Liver (tissue), 3 donors: ENCODE data around the gene THSD4.

Experiments used
- EGR1 ChIP-seq, 2 donors: IDR thresholded peaks; 2 replicates each; pipeline ENCODE4 v1.6.1; 2016 to 2018; ENCODE audit warnings: antibody characterized with exemption in 2 of 2, low read depth in 2 of 2
- FOXA2 ChIP-seq: IDR thresholded peaks from 2 replicates; pipeline ENCODE4 v1.6.1; 2016; ENCODE audit warnings: antibody characterized with exemption
- HNF4G ChIP-seq: IDR thresholded peaks from 2 replicates; pipeline ENCODE4 v1.6.1; 2016; ENCODE audit warnings: antibody characterized with exemption
- MAX ChIP-seq: IDR thresholded peaks from 2 replicates; pipeline ENCODE4 v1.6.1; 2016; ENCODE audit warnings: antibody characterized with exemption
- RAD21 ChIP-seq, 2 donors: IDR thresholded peaks; 2 replicates each; pipeline ENCODE4 v1.6.1; 2016; ENCODE audit warnings: antibody characterized with exemption in 2 of 2, mild to moderate bottlenecking in 2 of 2
- SP1 ChIP-seq: IDR thresholded peaks from 2 replicates; pipeline ENCODE4 v1.6.1; 2018; ENCODE audit warnings: antibody characterized with exemption, mild to moderate bottlenecking
- YY1 ChIP-seq: IDR thresholded peaks from 2 replicates; pipeline ENCODE4 v1.6.1; 2016; ENCODE audit warnings: antibody characterized with exemption, mild to moderate bottlenecking
- TF ChIP-seq, protein P1 (sequence below): fragments of 150-350 bp; IDR thresholded peaks from 2 replicates; pipeline ENCODE4 v1.5.1; 2017; ENCODE audit warnings: improper control_type of control experiment, low read depth, low read length; ENCODE audit not compliant: missing input control
- donor health status: healthy.
- donor health status: healthy.

GRCh38 chr15:71823801-71824200, 708.5 kb downstream of the THSD4 start:
- TF ChIP-seq, protein P1, sequence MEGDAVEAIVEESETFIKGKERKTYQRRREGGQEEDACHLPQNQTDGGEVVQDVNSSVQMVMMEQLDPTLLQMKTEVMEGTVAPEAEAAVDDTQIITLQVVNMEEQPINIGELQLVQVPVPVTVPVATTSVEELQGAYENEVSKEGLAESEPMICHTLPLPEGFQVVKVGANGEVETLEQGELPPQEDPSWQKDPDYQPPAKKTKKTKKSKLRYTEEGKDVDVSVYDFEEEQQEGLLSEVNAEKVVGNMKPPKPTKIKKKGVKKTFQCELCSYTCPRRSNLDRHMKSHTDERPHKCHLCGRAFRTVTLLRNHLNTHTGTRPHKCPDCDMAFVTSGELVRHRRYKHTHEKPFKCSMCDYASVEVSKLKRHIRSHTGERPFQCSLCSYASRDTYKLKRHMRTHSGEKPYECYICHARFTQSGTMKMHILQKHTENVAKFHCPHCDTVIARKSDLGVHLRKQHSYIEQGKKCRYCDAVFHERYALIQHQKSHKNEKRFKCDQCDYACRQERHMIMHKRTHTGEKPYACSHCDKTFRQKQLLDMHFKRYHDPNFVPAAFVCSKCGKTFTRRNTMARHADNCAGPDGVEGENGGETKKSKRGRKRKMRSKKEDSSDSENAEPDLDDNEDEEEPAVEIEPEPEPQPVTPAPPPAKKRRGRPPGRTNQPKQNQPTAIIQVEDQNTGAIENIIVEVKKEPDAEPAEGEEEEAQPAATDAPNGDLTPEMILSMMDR = no peak
- TF ChIP-seq EGR1 (IDR thresholded peaks at IDR 0.05; ENCODE audit: low read depth in 2 of 2) = no peak
- no peak for TF ChIP-seq HNF4G
- TF ChIP-seq FOXA2 = no peak
- TF ChIP-seq RAD21 (IDR thresholded peaks at IDR 0.05) = no peak
- no peak for TF ChIP-seq YY1
- no peak for TF ChIP-seq SP1
- TF ChIP-seq MAX = no peak
